HG03159 (cell line): Measurements from ENCODE around the gene RIIAD1.
"Not testable (repeated sequence)": the region's sequence is repeated elsewhere in the genome, so short reads cannot be mapped to it uniquely, and the experiment has no call there.

Experiments
- ATAC-seq: cut with Tn5 transposase; IDR thresholded peaks from one replicate; pipeline ENCODE4 v1.9.1; 2021; ENCODE audit warnings: mild to moderate bottlenecking, moderate library complexity; ENCODE audit not compliant: unreplicated experiment

RIIAD1 gene

DNA sequence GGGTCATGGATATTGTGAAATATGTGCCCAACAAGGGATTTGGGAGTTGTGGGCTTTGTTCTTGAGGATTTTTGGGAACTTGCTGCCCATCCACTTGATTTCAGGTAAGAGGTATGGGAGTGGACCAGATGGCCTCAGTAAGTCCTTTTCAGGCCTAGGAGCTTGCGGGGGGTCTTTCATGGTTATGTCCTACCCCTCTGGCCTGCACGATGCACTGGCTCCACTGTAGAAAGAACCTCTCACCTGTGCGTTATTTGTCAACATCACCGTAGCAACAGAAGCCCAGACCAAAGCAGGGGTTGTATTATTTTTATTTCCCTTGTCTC lies 8.6 kb downstream of the RIIAD1 start:
- ATAC-seq, result no peak

DNA sequence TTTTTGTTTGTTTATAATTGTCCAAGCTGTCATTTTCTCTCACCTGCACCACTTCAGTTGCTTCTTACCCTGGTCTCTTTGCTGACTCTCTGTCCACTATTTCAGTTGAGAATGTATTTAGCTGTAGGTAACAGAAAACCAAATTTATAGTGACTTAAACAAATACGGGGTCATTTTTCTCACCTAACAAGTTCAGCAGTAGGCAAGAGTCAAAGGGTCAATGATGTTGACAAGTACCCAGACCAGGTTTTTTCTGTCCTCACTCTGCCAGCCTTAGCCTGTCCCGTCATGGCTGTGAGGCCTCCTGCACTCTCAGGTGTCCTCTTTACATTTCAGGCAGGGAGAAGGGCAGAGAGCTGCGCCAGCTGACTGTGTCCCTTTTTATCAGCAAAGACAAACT lies 11.8 kb downstream of the RIIAD1 start:
- no peak for ATAC-seq

DNA sequence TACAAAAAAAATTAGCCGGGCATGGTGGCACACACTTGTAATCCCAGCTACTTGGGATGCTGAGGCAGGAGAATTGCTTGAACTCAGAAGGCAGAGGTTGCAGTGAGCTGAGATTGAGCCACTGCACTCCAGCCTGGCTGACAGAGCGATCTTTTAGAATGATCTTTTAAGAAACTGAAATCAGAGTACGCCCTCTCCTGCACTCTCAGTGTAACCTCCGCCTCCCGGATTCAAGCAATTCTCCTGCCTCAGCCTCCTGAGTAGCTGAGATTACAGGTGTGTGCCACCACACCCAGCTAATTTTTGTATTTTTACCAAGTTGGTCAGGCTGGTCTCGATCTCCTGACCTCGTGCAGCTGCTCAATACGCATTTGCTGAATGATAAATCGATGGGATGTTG lies 12.7 kb downstream of the RIIAD1 start:
- ATAC-seq, result not testable (repeated sequence)

DNA sequence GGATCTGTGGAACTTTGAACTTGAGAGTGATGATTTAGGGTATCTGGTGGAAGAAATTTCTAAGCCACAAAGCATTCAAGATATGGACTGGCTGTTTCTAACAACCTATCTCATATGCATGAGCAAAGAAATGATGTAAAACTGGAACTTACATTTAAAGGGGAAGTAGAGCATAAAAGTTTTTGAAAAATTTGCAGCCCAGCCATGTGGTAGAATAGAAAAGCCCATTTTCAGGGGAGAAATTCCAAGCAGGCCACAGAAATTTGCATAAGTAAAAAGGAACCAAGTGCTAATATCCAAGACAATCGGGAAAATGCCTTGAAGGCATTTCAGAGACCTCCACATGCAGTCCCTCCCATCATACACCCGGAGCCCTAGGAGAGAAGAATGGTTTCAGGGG lies 15.7 kb downstream of the RIIAD1 start:
- no peak for ATAC-seq

DNA sequence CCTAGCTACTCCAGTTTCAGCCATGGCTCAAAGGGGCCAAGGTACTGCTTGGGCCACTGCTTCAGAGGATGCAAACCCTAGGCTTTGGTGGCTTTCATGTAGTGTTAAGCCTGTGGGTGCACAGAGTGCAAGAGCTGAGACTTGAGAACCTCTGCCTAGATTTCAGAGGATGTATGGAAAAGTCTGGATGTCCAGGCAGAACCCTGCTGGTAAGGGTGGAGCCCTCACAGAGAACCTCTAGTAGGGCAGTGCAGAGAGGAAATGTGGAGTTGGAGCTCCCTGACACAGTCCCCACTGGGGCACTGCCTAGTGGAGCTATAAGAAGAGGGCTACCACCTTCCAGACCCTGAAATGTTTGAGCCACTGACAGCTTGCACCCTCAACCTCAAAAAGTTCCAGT lies 16.2 kb downstream of the RIIAD1 start:
- ATAC-seq, result no peak

DNA sequence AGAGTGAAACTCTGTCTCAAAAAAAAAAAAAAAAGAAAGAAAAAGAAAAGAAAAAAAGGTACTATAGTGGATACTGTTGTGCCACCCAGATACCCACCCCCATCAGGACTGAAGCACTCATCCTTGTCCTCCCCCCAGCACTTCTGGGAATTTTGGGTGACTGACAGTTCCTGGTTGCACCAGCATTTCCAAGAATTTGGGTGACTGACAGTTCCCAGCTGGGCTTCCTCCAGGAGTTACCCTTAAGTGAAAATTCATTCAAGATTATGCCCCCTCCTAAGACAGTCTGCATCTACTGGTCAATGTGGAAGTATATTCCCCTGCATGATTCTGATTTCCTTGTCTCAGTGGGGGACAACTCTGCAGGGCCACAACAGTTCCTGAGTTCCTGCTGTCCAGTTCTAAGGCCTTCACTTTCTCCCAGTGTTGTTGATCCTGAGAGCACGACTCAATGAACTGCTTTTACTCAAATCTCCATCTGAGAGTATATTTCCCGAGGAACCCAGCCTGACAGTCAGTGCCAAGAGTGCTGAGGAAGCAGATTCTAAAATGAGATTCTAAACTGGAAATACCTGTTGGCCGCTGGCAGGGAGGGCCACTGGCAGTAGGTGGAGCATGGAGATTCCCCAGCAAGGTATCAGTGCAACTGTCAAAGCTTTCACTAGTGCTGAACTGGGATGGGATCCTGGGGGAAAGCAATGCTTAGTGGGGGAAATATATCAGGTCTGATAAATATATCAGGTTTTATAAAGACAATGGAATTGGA lies 18.5 kb downstream of the RIIAD1 start:
- ATAC-seq, result no peak

DNA sequence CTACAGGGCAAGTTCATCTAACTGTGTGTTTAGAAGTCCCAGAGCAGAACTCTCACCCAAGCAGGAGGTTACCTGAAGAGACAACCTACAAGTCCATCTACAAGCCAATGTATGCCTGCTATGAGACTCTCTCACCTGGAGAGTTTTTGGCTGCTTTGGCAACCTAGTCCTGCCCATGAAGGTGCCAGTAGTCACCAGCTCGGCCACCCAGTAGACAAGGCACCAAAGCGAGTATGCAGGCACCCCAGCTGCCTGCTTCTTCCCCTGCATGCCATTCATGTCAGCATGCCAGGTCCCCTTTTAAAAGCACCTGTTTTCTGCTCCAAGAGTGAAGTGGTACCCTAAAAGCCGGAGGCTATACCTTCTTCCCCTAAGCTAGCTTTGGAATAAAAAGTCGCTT lies 20.2 kb downstream of the RIIAD1 start:
- ATAC-seq, result no peak

DNA sequence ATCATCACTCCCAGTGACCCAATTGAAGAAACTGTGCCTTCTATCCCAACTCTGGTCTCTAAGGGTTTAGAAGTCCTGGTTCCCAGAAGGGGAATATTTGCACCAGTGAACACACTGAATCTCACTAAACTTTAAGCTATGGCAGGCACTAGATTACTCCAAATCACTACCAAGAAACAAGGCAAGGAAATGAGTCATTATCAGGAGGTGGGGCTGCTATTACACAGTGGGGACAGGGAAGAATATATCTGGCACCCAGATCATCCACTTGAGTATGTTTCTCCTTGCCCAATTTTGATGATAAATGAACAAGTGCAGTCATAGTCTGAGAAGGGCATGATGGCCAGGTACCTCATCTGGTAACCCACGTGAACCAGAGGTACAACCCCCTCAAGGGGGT lies 35.0 kb downstream of the RIIAD1 start:
- ATAC-seq, result no peak

DNA sequence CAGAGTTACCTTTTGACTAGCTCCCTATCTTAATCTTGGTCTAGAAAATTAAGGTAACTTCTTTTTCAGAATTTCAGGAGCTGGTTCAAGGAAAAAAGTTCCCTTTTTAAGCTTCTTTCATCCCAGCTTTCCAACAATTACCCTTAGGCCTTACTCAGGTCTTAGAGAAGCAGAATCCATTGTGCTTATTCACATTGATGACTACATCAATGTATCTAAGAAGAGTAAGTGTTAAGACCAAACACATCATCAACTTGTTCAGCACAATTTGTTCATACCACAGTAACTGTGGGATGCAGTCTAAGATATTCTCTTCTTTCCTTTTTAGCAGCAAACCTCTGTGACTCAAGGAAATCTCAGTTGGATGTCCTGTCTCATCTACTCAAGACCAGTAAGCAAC lies 37.9 kb downstream of the RIIAD1 start:
- no peak for ATAC-seq

DNA sequence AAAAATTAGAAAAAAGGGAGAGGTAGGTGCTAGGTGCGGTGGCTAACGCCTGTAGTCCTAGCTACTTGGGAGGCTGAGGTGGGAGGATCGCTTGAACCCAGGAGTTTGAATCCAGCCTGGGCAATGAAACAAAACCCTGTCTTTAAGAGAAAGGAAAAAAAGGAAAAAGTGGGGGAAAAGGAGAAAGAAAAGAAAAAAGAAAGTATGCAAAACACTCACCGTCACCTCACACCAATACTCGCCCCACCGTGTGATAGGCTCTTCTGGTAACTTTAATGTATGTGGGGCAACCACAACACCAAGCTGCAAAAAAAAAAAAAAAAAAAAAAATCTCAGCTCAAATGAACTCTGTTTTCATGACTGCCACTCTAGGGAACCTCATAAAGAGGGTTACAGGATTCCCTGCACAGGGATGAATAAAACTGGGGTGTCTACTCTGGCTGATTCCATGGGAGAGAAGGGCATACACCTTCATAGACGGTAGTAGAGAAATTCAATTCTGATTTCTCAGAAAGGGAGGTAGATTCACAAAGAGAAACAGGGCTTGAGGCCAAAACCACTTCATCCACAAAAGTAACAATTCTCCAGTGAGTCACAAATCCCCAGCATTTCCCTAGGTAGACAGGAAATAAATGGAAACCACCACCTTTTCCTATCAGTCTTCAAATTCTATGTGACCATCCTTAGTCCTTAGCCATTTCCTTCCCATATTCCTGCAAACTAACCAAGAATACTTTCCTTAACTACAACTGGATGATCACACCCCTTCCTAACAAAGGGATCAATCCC lies 39.5 kb downstream of the RIIAD1 start:
- no peak for ATAC-seq

DNA sequence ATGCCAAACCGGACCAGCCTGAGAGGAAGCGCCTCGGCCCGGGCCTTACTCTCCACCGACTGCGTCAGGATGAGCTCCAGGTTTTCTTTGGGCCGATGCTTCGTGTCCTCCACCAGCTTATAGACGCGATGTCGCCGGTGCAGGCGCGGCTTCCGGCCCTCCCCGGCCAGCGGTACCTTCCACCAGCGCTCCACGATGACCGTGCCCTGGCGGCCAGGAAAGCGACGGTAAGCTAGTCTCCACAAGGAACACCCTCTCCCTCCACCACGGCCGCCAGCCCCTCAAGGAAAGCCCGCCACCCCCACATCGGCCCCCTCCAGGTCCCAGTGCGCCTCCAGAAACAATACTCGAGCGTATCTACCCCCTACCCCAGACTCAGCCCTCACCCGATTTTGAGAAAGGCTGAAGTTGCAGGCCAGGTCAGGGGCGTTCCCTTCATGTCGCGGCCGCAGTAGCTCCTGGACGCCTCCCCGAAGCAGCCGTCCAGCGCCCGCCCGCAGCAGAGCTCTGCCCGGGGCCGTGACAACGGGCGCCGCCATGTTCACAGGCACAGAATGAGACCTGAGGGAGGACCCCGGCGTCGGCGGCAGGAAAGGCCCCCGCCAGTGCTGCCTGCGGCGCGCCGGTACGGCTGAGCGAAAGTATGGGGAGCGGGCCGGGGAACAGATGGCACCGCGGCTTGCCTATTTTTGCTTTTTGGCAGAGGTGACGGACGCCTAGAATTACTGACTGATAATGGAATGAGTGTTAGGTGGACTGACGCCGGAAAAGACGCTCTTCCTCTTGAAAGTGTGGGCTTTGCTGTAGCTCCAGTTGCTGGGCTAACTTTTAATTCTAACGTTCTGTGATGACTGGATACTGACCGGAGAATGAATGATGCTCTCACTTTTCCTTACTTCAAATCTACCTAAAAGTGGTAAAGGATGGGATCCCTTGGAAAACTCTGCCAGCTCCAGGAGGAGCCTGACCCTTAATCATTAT lies 41.9 kb downstream of the RIIAD1 start, which contains the start of gene MRPL9:
Gene MRPL9, minus strand, starts transcription at position 556 of the 981 bp plus-strand sequence. Its CDS starts 17 bp downstream, at position 539.
- ATAC-seq, result peak; percentile 97

DNA sequence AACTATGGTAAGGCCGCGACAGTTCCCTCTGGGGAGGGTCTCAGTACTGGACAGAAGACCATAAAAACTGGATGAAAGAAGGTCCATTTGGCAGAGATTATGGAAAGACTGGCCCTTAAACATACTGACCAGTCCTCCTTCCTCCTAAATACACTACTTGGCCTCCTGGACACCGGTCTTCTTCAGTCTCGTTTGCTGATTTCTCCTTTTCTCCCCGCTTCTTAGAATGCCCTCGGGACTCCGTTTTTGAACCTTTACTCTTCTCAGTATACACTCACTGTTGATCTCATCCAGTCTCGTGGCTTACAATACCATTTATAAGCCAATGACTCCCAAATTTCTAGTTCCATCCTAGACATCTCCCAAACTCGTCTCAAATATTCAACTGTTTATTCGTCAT lies 42.7 kb downstream of the RIIAD1 start:
- no peak for ATAC-seq

DNA sequence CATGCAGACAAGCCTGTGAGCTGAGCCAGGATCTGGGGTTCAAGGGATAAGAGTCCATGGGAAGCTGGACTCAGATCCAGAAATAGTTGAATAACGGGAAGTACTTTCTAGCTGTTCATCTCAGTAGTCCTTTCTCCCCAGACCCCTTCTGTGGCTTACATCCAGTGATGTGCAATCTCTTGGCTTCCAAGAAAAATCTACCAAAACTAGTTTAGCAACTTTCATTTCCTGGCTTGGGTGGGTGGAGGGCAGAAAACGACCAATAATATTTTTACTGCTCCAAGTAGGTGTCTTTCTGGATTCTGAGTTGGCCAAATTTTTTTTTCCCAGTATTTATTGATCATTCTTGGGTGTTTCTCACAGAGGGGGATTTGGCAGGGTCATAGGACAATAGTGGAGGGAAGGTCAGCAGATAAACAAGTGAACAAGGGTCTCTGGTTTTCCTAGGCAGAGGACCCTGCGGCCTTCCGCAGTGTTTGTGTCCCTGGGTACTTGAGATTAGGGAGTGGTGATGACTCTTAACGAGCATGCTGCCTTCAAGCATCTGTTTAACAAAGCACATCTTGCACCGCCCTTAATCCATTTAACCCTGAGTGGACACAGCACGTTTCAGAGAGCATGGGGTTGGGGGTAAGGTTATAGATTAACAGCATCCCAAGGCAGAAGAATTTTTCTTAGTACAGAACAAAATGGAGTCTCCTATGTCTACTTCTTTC lies 47.2 kb downstream of the RIIAD1 start:
- not testable (repeated sequence) for ATAC-seq

DNA sequence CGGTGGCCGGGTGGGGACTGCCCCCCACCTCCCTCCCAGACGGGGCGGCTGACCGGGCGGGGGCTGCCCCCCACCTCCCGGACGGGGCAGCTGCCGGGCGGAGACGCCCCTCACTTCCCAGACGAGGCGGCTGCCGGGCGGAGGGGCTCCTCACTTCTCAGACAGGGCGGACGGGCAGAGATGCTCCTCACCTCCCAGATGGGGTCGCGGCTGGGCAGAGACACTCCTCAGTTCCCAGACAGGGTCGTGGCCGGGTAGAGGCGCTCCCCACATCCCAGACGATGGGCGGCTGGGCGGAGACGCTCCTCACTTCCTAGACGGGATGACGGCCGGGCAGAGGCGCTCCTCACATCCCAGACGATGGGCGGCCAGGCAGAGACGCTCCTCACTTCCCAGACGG lies 47.9 kb downstream of the RIIAD1 start:
- ATAC-seq, result not testable (repeated sequence)

DNA sequence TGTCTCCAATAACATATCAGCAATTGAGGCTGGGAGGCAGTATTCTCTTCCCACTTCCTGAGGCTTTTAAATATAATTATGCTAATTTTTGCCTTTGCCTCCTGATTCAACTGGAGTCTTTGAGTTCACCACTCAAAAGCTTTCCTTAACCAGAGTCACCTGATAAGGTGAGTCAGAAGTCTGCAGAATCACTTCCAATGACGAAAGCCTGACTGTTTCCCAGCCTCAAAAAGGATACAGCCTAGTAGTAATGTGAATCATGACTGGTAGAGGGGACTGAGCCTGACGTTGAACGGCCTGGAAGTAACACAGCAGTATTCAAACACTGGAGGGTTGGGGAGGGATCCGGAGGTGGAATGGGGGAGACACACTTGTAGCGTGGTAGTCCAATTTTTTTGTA lies 52.4 kb downstream of the RIIAD1 start:
- no peak for ATAC-seq

DNA sequence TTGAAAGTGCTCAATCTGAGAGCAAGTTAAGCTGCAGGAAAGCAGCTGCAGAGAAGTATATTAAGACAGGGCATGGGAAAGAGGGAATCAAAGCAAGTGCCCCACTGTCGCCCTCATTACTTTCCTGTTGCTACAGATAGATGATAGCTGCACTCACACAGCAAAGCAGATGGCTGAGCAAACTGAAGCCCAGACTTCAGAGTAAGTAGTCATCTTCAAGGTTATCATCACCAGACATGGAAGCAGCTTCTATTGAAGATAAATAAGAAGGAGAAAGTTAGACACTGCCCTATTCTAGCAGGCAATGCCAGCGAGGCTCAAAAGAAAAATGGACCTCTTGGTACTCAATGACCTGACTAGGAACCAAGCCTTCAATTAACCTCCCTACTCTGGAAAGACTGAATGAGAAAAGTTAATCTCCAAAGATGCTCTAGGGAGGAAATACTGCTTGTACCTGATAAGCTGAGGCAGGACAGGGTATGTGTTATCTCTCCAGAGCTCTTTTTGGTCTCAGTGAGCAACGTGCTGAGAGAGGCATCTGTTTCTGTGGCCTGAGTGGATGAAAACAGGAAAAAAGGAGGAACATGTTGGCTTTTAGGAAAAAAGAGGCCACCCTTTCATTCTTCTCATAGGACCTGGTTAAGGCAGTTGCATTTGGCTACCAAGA lies 53.1 kb downstream of the RIIAD1 start:
- no peak for ATAC-seq

DNA sequence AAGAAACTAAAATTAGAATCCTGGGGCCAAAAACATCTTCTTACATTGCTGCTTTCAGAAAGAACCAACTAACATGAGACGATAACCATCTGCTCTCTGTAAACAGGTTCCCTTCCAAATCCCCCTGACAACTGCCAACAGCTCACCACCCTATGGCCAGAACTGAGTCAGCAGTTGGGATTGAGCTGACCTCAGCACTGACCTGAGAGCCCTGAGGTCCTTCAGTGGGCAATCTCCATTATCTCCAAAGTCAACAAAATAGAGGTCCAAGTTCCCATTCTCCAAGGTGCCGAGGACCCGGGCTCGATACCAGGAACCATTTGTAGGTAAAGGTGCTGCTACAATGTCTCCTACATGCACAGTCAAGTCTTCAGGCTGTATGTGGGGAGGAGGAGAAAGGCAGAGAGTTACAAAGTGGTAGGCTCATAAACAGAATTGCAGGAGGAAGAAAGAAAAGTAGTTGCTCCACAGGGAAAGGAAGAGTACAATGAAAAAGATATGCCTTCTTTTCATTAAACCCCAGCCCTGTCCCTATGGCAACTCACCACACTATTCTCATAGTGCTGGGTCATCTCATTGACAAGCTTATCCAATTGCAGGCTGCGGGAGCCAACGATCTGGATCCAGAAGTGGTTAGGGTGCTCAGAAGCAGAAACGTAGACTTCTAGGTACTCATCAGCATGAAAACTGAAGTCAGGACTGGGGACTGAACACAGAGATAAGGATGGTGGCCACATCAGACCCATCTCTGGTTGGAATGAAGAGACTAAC lies 54.8 kb downstream of the RIIAD1 start:
- ATAC-seq, result no peak

DNA sequence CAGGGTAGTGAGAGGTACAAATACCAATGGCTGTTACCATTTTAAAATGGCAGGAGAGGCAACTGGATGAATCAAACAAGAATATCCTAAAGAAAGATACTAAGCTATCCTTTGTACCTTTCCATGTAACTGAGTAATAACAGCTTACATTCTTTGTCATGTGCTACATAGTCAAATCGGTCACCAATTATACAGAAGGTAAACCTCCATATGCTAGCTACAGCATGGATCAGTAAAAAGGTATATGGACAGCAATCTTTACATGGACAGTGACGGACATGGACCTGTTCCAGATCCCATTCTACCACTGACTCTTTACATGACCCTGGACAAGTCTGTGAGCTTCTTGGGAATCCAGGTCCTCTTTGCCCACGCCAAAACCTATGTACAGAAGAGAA lies 55.3 kb downstream of the RIIAD1 start:
- ATAC-seq, result no peak

DNA sequence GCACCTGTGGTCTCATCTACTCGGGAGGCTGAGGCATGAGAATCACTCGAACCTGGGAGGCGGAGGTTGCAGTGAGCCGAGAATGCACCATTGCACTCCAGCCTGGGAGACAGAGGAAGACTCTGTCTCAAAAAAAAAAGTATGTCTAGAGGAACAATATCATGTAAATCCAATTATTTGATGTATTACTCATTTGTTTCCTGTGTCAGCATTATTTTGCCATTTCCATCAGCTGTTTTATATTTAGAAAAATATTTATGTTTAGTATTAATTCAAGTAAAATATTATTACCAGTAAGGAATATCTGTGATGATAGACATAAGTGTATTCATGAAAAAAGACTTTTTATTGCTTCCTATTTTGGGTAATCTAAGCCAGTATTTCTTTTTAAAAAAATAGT lies 56.0 kb downstream of the RIIAD1 start:
- ATAC-seq, result no peak
